Measurements from ENCODE around the gene HECTD4. TPM values are rescaled to one million over a fixed set of nuclear protein-coding genes. Genes with fewer than 3 reads are reported as not detected.

Gene HECTD4
- total RNA-seq, 1 experiment from 2014 or later, result 37.4 TPM

- Histone ChIP-seq H4K20me1 (ENCODE audit: insufficient read depth) (peaks cover 81% of the 10 kb centered on the region), H3K27me3 (ENCODE audit: insufficient read depth, low read depth) (no peaks in the 10 kb centered on the region), H3K4me3 (no peak overlapping the region), H3K4me1 (replicated peaks; ENCODE audit: insufficient read depth) (no peaks in the 10 kb centered on the region), H3K36me3 (ENCODE audit: low read depth) (no peaks in the 10 kb centered on the region), H3K9me3 (ENCODE audit: insufficient read depth, low read depth) (no peaks in the 10 kb centered on the region), H3K4me2 (no peak overlapping the region), H3K27ac (no peak overlapping the region), H3F3A (ENCODE audit: insufficient read depth, low read depth) (peaks cover 14% of the 10 kb centered on the region; the same call in 1 of the 2 replicates), H3K79me2 (ENCODE audit: low read depth) (peaks cover 83% of the 10 kb centered on the region), H3K9me2 (ENCODE audit: insufficient read depth) (no peaks in the 10 kb centered on the region), H2AFZ (no peak overlapping the region)
- CTCF ChIA-PET, result interaction anchor here (0.6 kb wide), 1 partner anchor 524 kb away, joined by 3 read pairs; no protein-coding TSS in a partner anchor
- no peak for DNase-seq
- POLR2A ChIA-PET (ENCODE audit: unreplicated experiment), result interaction anchor here (0.7 kb wide), 1 partner anchor 14 kb away, joined by 3 read pairs; no protein-coding TSS in a partner anchor
- no peak for TF ChIP-seq EZH2 (IDR thresholded peaks at IDR 0.05; ENCODE audit: low read depth)
- no peak for TF ChIP-seq CTCF (conservative IDR thresholded peaks at IDR 0.05)
- no TSS peak for BruUV-seq (replicated peaks)
- intact Hi-C loops (cut with micrococcal nuclease; ENCODE audit: unreplicated experiment), result no loop called here
Measured at GRCh38 chr12:112427760-112428159, 45.5 kb upstream of the HECTD4 start.

GRCh38 chr12:112425582-112426382 lies 43.6 kb upstream of the HECTD4 start:
- no peaks in the 10 kb centered on the region for H3K9me2 ChIP-seq (ENCODE audit: insufficient read depth)
- intact Hi-C loops (cut with micrococcal nuclease; ENCODE audit: unreplicated experiment), result no loop called here
- BruUV-seq (replicated peaks), result no TSS peak
- no peak overlapping the region for H3K4me3 ChIP-seq
- no peaks in the 10 kb centered on the region for H3K27me3 ChIP-seq (ENCODE audit: insufficient read depth, low read depth)
- ChIA-PET CTCF (no interaction called here), POLR2A (ENCODE audit: unreplicated experiment) (no interaction called here)
- no peak overlapping the region for H2AFZ ChIP-seq
- H3K4me1 ChIP-seq (replicated peaks; ENCODE audit: insufficient read depth), result peaks cover 1% of the 10 kb centered on the region
- TF ChIP-seq EZH2 (IDR thresholded peaks at IDR 0.05; ENCODE audit: low read depth), result no peak
- TF ChIP-seq CTCF (conservative IDR thresholded peaks at IDR 0.05), result no peak
- peaks cover 88% of the 10 kb centered on the region for H3K79me2 ChIP-seq (ENCODE audit: low read depth)
- peaks cover 87% of the 10 kb centered on the region for H4K20me1 ChIP-seq (ENCODE audit: insufficient read depth)
- no peak overlapping the region for H3K27ac ChIP-seq
- H3K4me2 ChIP-seq, result no peak overlapping the region
- H3F3A ChIP-seq (ENCODE audit: insufficient read depth, low read depth), result 0 out of 2 replicates have a peak, but pooled peaks cover 10% of the 10 kb centered on the region
- H3K36me3 ChIP-seq (ENCODE audit: low read depth), result peaks cover 3% of the 10 kb centered on the region; the same call in 1 of the 2 replicates
- DNase-seq, result no peak
- H3K9me3 ChIP-seq (ENCODE audit: insufficient read depth, low read depth), result no peaks in the 10 kb centered on the region

GRCh38 chr12:112424126-112424525 lies 41.9 kb upstream of the HECTD4 start:
- no peaks in the 10 kb centered on the region for H3K9me2 ChIP-seq (ENCODE audit: insufficient read depth)
- H2AFZ ChIP-seq, result no peak overlapping the region
- ChIA-PET CTCF (no interaction called here), POLR2A (ENCODE audit: unreplicated experiment) (no interaction called here)
- no peak for DNase-seq
- H3K27me3 ChIP-seq (ENCODE audit: insufficient read depth, low read depth), result no peaks in the 10 kb centered on the region
- H3K4me3 ChIP-seq, result no peak overlapping the region
- H3K27ac ChIP-seq, result no peak overlapping the region
- H3K4me1 ChIP-seq (replicated peaks; ENCODE audit: insufficient read depth), result peaks cover 13% of the 10 kb centered on the region
- no peak overlapping the region for H3K4me2 ChIP-seq
- H3K9me3 ChIP-seq (ENCODE audit: insufficient read depth, low read depth), result no peaks in the 10 kb centered on the region
- H3F3A ChIP-seq (ENCODE audit: insufficient read depth, low read depth), result peaks cover 10% of the 10 kb centered on the region; the same call in 1 of the 2 replicates
- H3K36me3 ChIP-seq (ENCODE audit: low read depth), result peaks cover 7% of the 10 kb centered on the region; the same call in 1 of the 2 replicates
- H4K20me1 ChIP-seq (ENCODE audit: insufficient read depth), result peaks cover 79% of the 10 kb centered on the region
- intact Hi-C loops (cut with micrococcal nuclease; ENCODE audit: unreplicated experiment), result no loop called here
- BruUV-seq (replicated peaks), result no TSS peak
- H3K79me2 ChIP-seq (ENCODE audit: low read depth), result peaks cover 91% of the 10 kb centered on the region
- TF ChIP-seq CTCF (conservative IDR thresholded peaks at IDR 0.05), result no peak
- no peak for TF ChIP-seq EZH2 (IDR thresholded peaks at IDR 0.05; ENCODE audit: low read depth)

Measured in PC-9 (cell line).